Heart left ventricle (tissue), 16 donors: ENCODE results near the gene SRRM4. TPM values are rescaled to one million over a fixed set of nuclear protein-coding genes. Genes with fewer than 3 reads are reported as not detected.

Source experiments
- ATAC-seq, 4 donors: fragments of 200-7000 bp; cut with Tn5 transposase; one replicate each; pipeline ENCODE4 v1.9.1; 2020 to 2022; ENCODE audit warnings: moderate library complexity in 4 of 4, mild to moderate bottlenecking in 3 of 4, moderate number of reproducible peaks in 1 of 4
- DNase-seq, 5 donors: peaks; one replicate each; pipeline ENCODE4 v3.0.0-alpha.2; 2020
- H3K27ac ChIP-seq, 12 donors: fragments of 200-600 bp; sonication (generic) in 4 of 12; one replicate each; pipeline versions ENCODE4 v1.5.0 to v1.8.0; 2016 to 2022; ENCODE audit warnings: mild to moderate bottlenecking in 2 of 12
- H3K27me3 ChIP-seq, 9 donors: fragments of 200-600 bp; sonication (generic) in 2 of 9; one replicate each; pipeline versions ENCODE4 v1.5.1 to v1.8.0; 2016 to 2022; ENCODE audit warnings: mild to moderate bottlenecking in 3 of 9
- H3K36me3 ChIP-seq, 9 donors: fragments of 200-600 bp; sonication (generic) in 2 of 9; one replicate each; pipeline versions ENCODE4 v1.5.0 to v1.8.0; 2018 to 2022; ENCODE audit warnings: mild to moderate bottlenecking in 2 of 9
- H3K4me1 ChIP-seq, 12 donors: fragments of 200-600 bp; sonication (generic) in 4 of 12; one replicate each; pipeline versions ENCODE4 v1.5.0 to v1.8.0; 2016 to 2022; ENCODE audit warnings: mild to moderate bottlenecking in 3 of 12
- H3K4me3 ChIP-seq, 12 donors: fragments of 200-600 bp; sonication (generic) in 4 of 12; one replicate each; pipeline versions ENCODE4 v1.5.0 to v1.8.0; 2017 to 2022; ENCODE audit warnings: mild to moderate bottlenecking in 9 of 12, moderate library complexity in 4 of 12
- H3K9me3 ChIP-seq, 12 donors: fragments of 200-600 bp; sonication (generic) in 4 of 12; one replicate each; pipeline versions ENCODE4 v1.5.0 to v1.8.0; 2016 to 2022; ENCODE audit warnings: mild to moderate bottlenecking in 1 of 12
- POLR2A ChIP-seq, 2 donors: fragments of 450-650 bp; IDR thresholded peaks; one replicate each; pipeline ENCODE4 v1.6.1; 2017; ENCODE audit warnings: antibody characterized with exemption in 2 of 2, mild to moderate bottlenecking in 2 of 2, moderate library complexity in 2 of 2
- WGBS, 4 donors: extraction: QIAGEN DNeasy Blood & Tissue Kit in 2 of 4; methylation state at CpG; one replicate each; pipeline versions ENCODE4 v1.1.5 to v1.1.7; 2013 to 2018; 5-methylcytosine and 5-hydroxymethylcytosine counted together
- intact Hi-C, 10 donors: fragments of 100-400 bp; cut with DNase I; formaldehyde crosslinking; loops; one replicate each; pipeline versions ENCODE4 v1.11.1 to v1.14.2; 2022
- polyA plus RNA-seq, 2 donors: library from polyadenylated mRNA; stranded (reverse); fragments of 200-250 nt; gene quantifications; one replicate each; pipeline ENCODE4 v1.2.3, GENCODE V29; 2013
- total RNA-seq, 9 donors: library from RNA; depleted of rRNA in 2 of 9; stranded (reverse); fragments of >200 nt in 2 of 9; fragmentation: NEBNext Ultra II Directional in 3 of 9; extraction: Animal tissue kit (Norgen Biotek cat#: 25700) in 3 of 9; gene quantifications; one replicate each; pipeline versions ENCODE4 v1.1.0 to v1.2.4, GENCODE V29; 2016 to 2023
- TF ChIP-seq, protein P1 (sequence below), 12 donors: fragments of 200-600 bp; sonication (generic) in 4 of 12; IDR thresholded peaks; one replicate each; pipeline versions ENCODE4 v1.5.0 to v1.8.0; 2018 to 2022; ENCODE audit warnings: antibody characterized with exemption in 12 of 12, mild to moderate bottlenecking in 5 of 12
- donor health status: ischemic (EF 13 %, LVEDD 7.1; RV severe dilation, severe dysfunction).
- donor health status: healthy with polysubstance abuse.
- donor health status: DM: no; HTN: yes; CAD: no.
- donor health status: DM: no; HTN: no; CAD: no.
- donor health status: ischemic (EF 25% LVEDD 6.9; RV normal size, moderate dysfunction).
- donor health status: ischemic (EF 25% LVEDD 5.7; RV mildly dilated, moderate dysfunction).
- donor health status: healthy.
- donor health status: DM: yes; HTN: yes; CAD: no.
- donor health status: ischemic (EF 35%, LVEDD 5.7; RV mildly dilated, moderate dysfunction).
- donor health status: nonischemic (EF 11% LVEDD 7.7; RV severe dilation, severe dysfunction).
- donor health status: DM: yes; HTN: yes; CAD: no.
- donor health status: PGD.
- donor health status: ischemic (EF 29% LVEDD 5.4; RV normal size, mild dysfunction).
- donor health status: nonischemic (EF 23%, LVEDD 6.1; RV moderate dilation, normal function).

SRRM4 gene
- total and polyA plus RNA-seq, 11 donors: 0.04 to 0.57 (median 0.27) TPM; not detected in 1

GRCh38 chr12:119036878-119037825 lies 55.8 kb downstream of the SRRM4 start:
- peaks cover 0 to 12% (median 0%) of the 10 kb centered on the region in 9 donors for H3K27me3 ChIP-seq
- no peaks in the 10 kb centered on the region for H3K9me3 ChIP-seq
- no peak for ATAC-seq
- peak in 2 of 5 donors; percentile 8 to 17 for DNase-seq
- H3K27ac ChIP-seq: no peak overlapping the region
- no peaks in the 10 kb centered on the region for H3K4me1 ChIP-seq
- TF ChIP-seq POLR2A (IDR thresholded peaks at IDR 0.05): no peak
- TF ChIP-seq, protein P1, sequence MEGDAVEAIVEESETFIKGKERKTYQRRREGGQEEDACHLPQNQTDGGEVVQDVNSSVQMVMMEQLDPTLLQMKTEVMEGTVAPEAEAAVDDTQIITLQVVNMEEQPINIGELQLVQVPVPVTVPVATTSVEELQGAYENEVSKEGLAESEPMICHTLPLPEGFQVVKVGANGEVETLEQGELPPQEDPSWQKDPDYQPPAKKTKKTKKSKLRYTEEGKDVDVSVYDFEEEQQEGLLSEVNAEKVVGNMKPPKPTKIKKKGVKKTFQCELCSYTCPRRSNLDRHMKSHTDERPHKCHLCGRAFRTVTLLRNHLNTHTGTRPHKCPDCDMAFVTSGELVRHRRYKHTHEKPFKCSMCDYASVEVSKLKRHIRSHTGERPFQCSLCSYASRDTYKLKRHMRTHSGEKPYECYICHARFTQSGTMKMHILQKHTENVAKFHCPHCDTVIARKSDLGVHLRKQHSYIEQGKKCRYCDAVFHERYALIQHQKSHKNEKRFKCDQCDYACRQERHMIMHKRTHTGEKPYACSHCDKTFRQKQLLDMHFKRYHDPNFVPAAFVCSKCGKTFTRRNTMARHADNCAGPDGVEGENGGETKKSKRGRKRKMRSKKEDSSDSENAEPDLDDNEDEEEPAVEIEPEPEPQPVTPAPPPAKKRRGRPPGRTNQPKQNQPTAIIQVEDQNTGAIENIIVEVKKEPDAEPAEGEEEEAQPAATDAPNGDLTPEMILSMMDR (IDR thresholded peaks at IDR 0.05): peak; percentile 31 to 60 (median 46)
- WGBS, 4 donors: 52 to 62% (median 56%) methylated on average over 17 of the region's 17 CpGs
- H3K4me3 ChIP-seq: no peak overlapping the region
- H3K36me3 ChIP-seq: no peaks in the 10 kb centered on the region
- intact Hi-C loops: loop anchor here in 4 of 10 donors (5.0 to 10.0 kb wide), 2 partner anchors 630 to 632 kb away; no protein-coding TSS in a partner anchor

DNA sequence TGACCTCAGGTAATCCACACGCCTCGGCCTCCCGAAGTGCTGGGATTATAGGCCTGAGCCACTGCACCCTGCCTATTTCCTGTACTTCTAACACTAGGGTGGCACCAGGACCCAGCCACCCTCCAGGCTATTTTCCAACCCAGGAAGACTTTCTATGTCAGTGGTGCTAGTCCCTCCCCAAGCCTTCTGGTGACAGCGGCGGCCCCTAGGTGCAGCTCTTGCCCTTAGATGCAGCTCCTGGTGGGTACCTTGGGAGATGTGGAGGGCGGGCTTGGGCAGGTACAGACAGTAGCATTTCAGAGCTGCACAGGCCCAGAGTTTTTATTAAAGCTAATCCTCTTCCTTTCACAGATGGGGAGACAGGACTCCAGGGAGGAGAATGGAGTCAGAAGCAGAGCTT lies 62.8 kb downstream of the SRRM4 start:
- intact Hi-C loops: no loop called here
- TF ChIP-seq, protein P1 (IDR thresholded peaks at IDR 0.05): no peak
- no peak for TF ChIP-seq POLR2A (IDR thresholded peaks at IDR 0.05)
- WGBS, 4 donors: 87 to 93% (median 91%) methylated on average over 6 of the region's 6 CpGs

GRCh38 chr12:119047641-119048040 lies 66.3 kb downstream of the SRRM4 start:
- DNase-seq: no peak
- intact Hi-C loops: no loop called here
- Histone ChIP-seq H3K4me1 (no peaks in the 10 kb centered on the region), H3K4me3 (no peak overlapping the region), H3K27me3 (no peaks in the 10 kb centered on the region), H3K36me3 (no peaks in the 10 kb centered on the region), H3K9me3 (peaks cover 0 to 17% (median 0%) of the 10 kb centered on the region in 12 donors), H3K27ac (no peak overlapping the region)
- no peak for ATAC-seq
- 61 to 71% (median 69%) methylated on average over 2 of the region's 2 CpGs for WGBS, 4 donors
- no peak for TF ChIP-seq POLR2A (IDR thresholded peaks at IDR 0.05)
- TF ChIP-seq, protein P1 (IDR thresholded peaks at IDR 0.05): no peak

More for the DNA sequence above, 62.8 kb downstream of the SRRM4 start:
- no peak overlapping the region for H3K4me3 ChIP-seq
- peaks cover 0 to 8% (median 0%) of the 10 kb centered on the region in 9 donors for H3K27me3 ChIP-seq
- H3K27ac ChIP-seq: no peak overlapping the region
- peaks cover 0 to 5% (median 0%) of the 10 kb centered on the region in 12 donors for H3K9me3 ChIP-seq
- H3K4me1 ChIP-seq: no peaks in the 10 kb centered on the region
- DNase-seq: no peak
- no peaks in the 10 kb centered on the region for H3K36me3 ChIP-seq
- ATAC-seq: no peak

GRCh38 chr12:119050663-119051062 lies 69.3 kb downstream of the SRRM4 start:
- H3K4me3 ChIP-seq: no peak overlapping the region
- ATAC-seq: no peak
- H3K36me3 ChIP-seq: no peaks in the 10 kb centered on the region
- H3K27me3 ChIP-seq: no peaks in the 10 kb centered on the region
- no peak overlapping the region for H3K27ac ChIP-seq
- TF ChIP-seq, protein P1 (IDR thresholded peaks at IDR 0.05): no peak
- no peak for TF ChIP-seq POLR2A (IDR thresholded peaks at IDR 0.05)
- H3K4me1 ChIP-seq: no peaks in the 10 kb centered on the region
- peaks cover 0 to 17% (median 0%) of the 10 kb centered on the region in 12 donors for H3K9me3 ChIP-seq
- intact Hi-C loops: no loop called here
- DNase-seq: no peak
